Thymus (tissue), 11 donors: Measurements from ENCODE around the gene DMD. TPM values are rescaled to one million over a fixed set of nuclear protein-coding genes. Genes with fewer than 3 reads are reported as not detected.

Experiments used
- DNase-seq, 9 donors: peaks; one replicate each; pipeline ENCODE4 v3.0.0-alpha.2; 2013; ENCODE audit warnings: low spot score in 9 of 9, low read depth in 6 of 9, missing footprints in 1 of 9
- H3K27ac ChIP-seq, 2 donors: one replicate each; pipeline ENCODE4 v1.5.1; 2013; ENCODE audit warnings: control low read depth in 1 of 2, low read depth in 1 of 2, low read length in 1 of 2, mild to moderate bottlenecking in 1 of 2, moderate library complexity in 1 of 2
- H3K27me3 ChIP-seq, 2 donors: one replicate each; pipeline ENCODE4 v1.5.1; 2013; ENCODE audit warnings: low read length in 1 of 2; ENCODE audit not compliant: control insufficient read depth in 2 of 2, insufficient read depth in 1 of 2
- H3K36me3 ChIP-seq, 2 donors: one replicate each; pipeline ENCODE4 v1.5.1; 2013; ENCODE audit warnings: low read length in 1 of 2, mild to moderate bottlenecking in 1 of 2, moderate library complexity in 1 of 2; ENCODE audit not compliant: control insufficient read depth in 2 of 2, insufficient read depth in 2 of 2
- H3K4me1 ChIP-seq, 2 donors: one replicate each; pipeline ENCODE4 v1.5.1; 2013; ENCODE audit warnings: low read length in 2 of 2; ENCODE audit not compliant: control insufficient read depth in 2 of 2, insufficient read depth in 2 of 2
- H3K4me3 ChIP-seq, 2 donors: one replicate each; pipeline ENCODE4 v1.5.1; 2013; ENCODE audit warnings: low read length in 2 of 2, control low read depth in 1 of 2, mild to moderate bottlenecking in 1 of 2
- H3K9me3 ChIP-seq, 2 donors: one replicate each; pipeline ENCODE4 v1.5.1; 2013; ENCODE audit warnings: low read length in 1 of 2, mild to moderate bottlenecking in 1 of 2; ENCODE audit not compliant: control insufficient read depth in 2 of 2, insufficient read depth in 1 of 2
- whole genome bisulfite sequencing: extraction: QIAGEN DNeasy Blood & Tissue Kit; methylation state at CpG from one replicate; pipeline ENCODE4 v1.1.7; 2013; 5-methylcytosine and 5-hydroxymethylcytosine counted together
- polyA plus RNA-seq: library from polyadenylated mRNA; stranded (reverse); fragments of 200-250 nt; gene quantifications from one replicate; pipeline ENCODE4 v1.2.3, GENCODE V29; 2013
- total RNA-seq: library from RNA; stranded (reverse); fragments of 120-200 nt; gene quantifications from one replicate; pipeline ENCODE4 v1.2.4, GENCODE V29; 2013
- donor health status: healthy.

Gene DMD
- total and polyA plus RNA-seq, 2 donors: 4.7 to 5.7 TPM

DNA sequence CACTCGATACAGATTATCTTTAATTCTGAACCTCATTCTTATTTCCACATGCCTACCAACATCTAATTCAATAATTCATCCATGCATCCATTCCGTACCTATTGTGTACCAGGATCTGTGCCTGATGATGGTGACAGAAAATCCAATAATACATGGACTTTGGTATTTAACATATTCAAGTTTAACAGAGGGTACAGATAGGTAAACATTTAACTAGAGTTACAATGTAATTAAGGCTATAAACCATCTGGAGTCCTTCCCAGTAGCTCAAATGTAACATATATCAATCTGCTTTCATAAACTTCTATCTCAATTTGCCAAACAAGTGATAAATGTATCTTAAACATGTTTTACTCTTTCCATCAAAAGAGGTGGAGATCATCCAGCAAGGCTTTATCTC is 1578.0 kb downstream of the DMD start:
- H3K4me3 ChIP-seq: no peak overlapping the region
- 93% methylated on average over 2 of the region's 2 CpGs for WGBS
- no peaks in the 10 kb centered on the region for H3K4me1 ChIP-seq
- no peaks in the 10 kb centered on the region for H3K27me3 ChIP-seq
- H3K36me3 ChIP-seq: no peaks in the 10 kb centered on the region
- no peak overlapping the region for H3K27ac ChIP-seq
- DNase-seq: no peak
- H3K9me3 ChIP-seq: no peaks in the 10 kb centered on the region

DNA sequence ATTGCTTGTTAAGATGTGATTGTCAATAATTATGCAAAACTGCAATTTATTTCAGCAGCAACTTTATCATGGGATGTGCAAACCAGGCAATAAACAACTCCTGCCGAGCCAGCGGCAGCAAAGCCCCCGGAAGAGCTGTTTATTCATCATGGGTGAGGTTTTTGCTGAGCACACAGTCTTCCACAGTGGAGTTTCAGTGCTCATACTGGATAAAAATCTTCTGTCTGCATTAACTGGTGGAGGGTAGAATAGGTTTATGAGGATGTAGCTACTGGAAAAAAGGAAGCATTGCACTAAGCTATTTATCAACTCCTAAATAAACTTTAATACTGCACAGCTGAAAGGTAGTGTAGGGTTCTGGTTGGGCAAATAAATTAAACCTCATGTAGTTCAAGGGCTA is 1582.2 kb downstream of the DMD start:
- DNase-seq: no peak
- Histone ChIP-seq H3K36me3 (no peaks in the 10 kb centered on the region), H3K27ac (no peak overlapping the region), H3K4me3 (no peak overlapping the region), H3K9me3 (no peaks in the 10 kb centered on the region), H3K4me1 (no peaks in the 10 kb centered on the region), H3K27me3 (no peaks in the 10 kb centered on the region)
- WGBS: 79% methylated on average over 3 of the region's 3 CpGs

DNA sequence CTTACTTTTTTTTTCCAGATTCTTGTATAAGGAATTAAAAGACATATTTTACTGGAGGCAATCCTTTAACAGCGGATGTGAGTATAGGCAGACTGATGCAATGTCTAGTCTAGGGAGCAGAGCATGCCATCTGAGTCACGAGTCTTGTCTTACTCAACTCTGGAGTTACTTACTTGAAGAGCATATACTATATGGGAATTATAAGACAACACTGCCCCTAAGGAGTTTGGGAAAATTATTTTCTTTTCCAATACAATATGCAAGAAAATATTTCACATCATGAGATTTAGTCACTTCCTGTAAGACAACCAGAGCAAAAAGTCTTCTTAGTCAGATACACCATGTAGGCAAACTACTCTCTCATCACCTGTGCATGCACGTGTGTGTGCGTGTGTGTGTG is 1602.2 kb downstream of the DMD start:
- 96% methylated on average over 4 of the region's 4 CpGs for WGBS
- Histone ChIP-seq H3K4me3 (no peak overlapping the region), H3K9me3 (no peaks in the 10 kb centered on the region), H3K27me3 (no peaks in the 10 kb centered on the region), H3K27ac (no peak overlapping the region), H3K4me1 (no peaks in the 10 kb centered on the region), H3K36me3 (no peaks in the 10 kb centered on the region)
- no peak for DNase-seq

DNA sequence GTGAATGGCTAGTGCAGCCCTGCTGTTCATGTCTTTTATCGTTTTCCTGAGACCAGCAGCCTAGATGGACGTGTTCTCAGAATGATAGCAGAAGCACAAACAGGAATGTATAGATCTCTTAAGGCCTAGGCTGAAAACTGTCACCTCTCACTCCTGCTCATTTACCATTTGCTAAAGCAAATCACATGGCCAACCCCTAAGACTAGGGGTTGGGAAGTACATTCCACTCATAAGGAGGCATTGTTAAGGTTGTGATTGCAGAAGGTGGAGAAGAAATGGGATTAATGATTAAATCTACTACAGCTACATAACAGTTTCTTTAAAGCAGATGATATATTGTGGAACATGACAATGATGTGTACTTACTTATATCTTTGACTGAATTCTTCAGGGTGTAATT is 1602.7 kb downstream of the DMD start:
- 94% methylated on average over 2 of the region's 2 CpGs for WGBS
- Histone ChIP-seq H3K9me3 (no peaks in the 10 kb centered on the region), H3K4me1 (no peaks in the 10 kb centered on the region), H3K36me3 (no peaks in the 10 kb centered on the region), H3K4me3 (no peak overlapping the region), H3K27me3 (no peaks in the 10 kb centered on the region), H3K27ac (no peak overlapping the region)
- DNase-seq: no peak

DNA sequence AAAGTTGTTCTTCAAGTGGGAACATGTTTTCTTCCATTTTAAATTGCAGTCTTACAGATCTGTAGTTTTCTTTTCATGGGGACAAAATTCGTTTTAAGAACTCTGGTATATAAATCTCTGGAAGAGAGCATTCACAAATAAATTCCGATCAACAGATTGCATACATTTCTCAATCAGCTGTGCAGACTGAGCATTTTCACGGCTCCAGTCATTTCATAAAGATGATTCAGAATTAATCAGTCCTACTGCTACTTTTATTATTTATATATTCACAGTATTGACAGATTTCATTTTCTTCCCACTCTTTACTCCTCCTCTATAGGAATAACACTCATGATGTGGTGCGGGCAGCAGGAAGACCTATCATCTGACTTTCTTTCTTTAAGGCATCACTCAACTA is 1604.6 kb downstream of the DMD start:
- Histone ChIP-seq H3K4me3 (no peak overlapping the region), H3K9me3 (no peaks in the 10 kb centered on the region), H3K4me1 (no peaks in the 10 kb centered on the region), H3K27ac (no peak overlapping the region), H3K36me3 (no peaks in the 10 kb centered on the region), H3K27me3 (no peaks in the 10 kb centered on the region)
- 92% methylated on average over 4 of the region's 4 CpGs for WGBS
- DNase-seq: no peak

DNA sequence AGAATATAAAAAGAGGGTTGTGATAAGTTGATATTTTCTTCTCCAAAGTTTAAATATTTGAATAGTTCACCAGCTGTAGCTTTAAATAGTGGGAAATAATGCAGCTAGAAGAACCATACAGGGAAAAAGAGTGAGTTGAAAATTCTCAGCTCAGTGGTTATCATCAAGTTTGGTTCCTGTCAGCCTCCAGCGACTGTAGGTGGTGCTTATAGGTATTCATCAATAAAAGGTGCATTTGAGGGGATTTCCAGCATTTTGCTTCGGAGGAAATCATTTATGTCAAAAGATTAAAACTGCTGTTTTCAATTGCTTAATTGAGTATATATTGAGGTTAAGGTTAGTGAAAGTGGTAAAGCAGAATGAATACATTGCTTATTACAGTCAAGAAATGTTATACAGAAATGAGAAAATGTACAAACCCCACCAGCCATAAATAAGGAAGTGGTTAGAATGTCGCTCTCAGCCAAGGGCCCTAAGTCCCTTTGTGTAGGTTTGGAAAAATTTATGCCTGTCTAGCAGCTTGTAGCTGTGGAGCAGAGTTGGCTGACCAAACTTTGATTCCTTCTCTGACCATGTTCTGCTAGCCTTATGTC is 1606.6 kb downstream of the DMD start:
- DNase-seq: no peak
- H3K4me1 ChIP-seq: no peaks in the 10 kb centered on the region
- no peaks in the 10 kb centered on the region for H3K27me3 ChIP-seq
- H3K27ac ChIP-seq: no peak overlapping the region
- H3K9me3 ChIP-seq: no peaks in the 10 kb centered on the region
- 62% methylated on average over 3 of the region's 3 CpGs for WGBS
- H3K4me3 ChIP-seq: no peak overlapping the region
- no peaks in the 10 kb centered on the region for H3K36me3 ChIP-seq

DNA sequence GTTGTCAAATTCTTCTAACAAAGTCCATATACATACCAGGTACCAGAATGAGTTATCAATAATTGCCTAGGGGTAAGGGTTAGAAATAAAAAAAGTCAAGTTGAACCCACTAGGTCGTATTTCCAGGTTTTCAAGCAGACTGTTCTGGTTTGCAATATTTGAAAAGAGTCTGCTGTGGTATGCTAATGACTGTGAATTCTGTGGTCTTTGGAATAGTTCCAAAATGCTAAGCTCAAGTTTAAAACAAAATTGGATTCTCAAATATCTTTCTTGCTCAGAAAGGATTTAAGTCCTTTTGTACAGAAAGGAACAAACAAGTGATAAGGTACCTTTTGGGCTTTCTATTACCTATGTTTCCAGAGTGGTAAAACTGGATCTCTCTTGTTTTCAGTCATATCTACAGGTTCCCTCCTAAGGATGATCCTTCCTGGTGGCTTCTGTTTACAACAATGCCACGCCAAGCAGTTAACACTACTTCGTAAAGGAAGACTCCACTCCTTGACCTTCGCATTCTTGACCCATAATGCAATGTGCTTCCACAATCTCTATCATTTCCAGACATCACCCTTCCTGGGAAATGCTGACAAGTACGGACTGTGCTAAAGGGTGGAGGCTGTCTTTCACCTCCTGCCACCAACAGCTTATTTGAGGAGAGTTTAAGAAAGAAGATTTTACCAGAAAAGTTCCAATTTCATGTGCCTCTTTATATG is 1607.8 kb downstream of the DMD start:
- Histone ChIP-seq H3K4me3 (no peak overlapping the region), H3K4me1 (no peaks in the 10 kb centered on the region), H3K36me3 (no peaks in the 10 kb centered on the region), H3K27ac (no peak overlapping the region), H3K9me3 (no peaks in the 10 kb centered on the region), H3K27me3 (no peaks in the 10 kb centered on the region)
- WGBS: 79% methylated on average over 5 of the region's 5 CpGs
- no peak for DNase-seq

DNA sequence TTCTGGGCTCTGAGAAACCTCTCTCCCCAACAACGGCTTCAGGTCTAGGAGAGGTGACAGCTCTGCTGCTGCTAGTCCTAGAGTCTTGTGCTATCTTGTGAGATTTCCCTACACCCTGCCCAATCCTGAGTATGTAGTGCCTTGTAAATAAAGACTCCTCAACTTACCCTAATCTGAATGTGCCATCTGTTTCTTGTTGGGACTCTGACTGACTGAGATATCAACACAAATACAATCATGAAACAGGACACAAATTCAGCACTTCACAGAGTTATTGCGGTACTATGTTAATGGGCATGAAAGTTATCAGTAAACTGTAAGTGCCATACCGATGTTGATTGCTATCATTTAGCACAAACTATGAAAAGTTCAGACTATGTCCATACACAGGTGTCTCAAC is 1610.5 kb downstream of the DMD start:
- WGBS: 84% methylated on average over 3 of the region's 3 CpGs
- H3K4me3 ChIP-seq: no peak overlapping the region
- H3K36me3 ChIP-seq: no peaks in the 10 kb centered on the region
- no peaks in the 10 kb centered on the region for H3K9me3 ChIP-seq
- no peak overlapping the region for H3K27ac ChIP-seq
- H3K4me1 ChIP-seq: no peaks in the 10 kb centered on the region
- no peak for DNase-seq
- H3K27me3 ChIP-seq: no peaks in the 10 kb centered on the region

DNA sequence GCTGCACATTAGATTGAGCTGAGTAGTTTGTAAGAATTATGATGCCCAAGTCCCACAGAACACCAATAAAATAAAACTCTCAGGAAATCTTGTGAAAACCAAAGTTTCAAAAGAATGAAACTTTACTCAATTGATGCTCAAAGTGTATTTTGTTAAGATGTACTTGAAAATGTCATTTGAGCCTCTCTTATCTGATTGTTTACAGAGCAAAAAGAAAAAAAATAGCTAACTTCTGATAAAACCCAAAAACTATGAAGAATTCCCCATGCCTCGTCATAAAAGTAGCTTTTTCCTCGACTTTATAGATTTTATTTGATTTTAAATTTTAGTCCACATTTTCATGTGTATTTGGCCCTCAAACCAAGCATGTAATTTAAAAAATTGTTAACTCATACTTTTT is 1618.0 kb downstream of the DMD start:
- DNase-seq: no peak
- Histone ChIP-seq H3K36me3 (no peaks in the 10 kb centered on the region), H3K27ac (no peak overlapping the region), H3K27me3 (no peaks in the 10 kb centered on the region), H3K4me1 (no peaks in the 10 kb centered on the region), H3K9me3 (no peaks in the 10 kb centered on the region), H3K4me3 (no peak overlapping the region)
- 95% methylated on average over 2 of the region's 2 CpGs for WGBS
